ENCODE measurements around the gene MYO19.

Gene MYO19

GRCh38 chr17:36532435-36532975 is 2.2 kb downstream of the MYO19 start:
- Histone ChIP-seq H3K27ac (ENCODE audit: low read depth, low read length) (no peak overlapping the region), H3K36me3 (ENCODE audit: control insufficient read depth in 1 of 2, insufficient read depth in 2 of 2, low read length in 2 of 2) (peaks cover 20 to 43% of the 10 kb centered on the region in 2 donors), H3K4me3 (ENCODE audit: low read depth in 1 of 2, low read length in 2 of 2) (no peak overlapping the region), H3K9me3 (ENCODE audit: control insufficient read depth in 1 of 2, low read length in 2 of 2) (no peaks in the 10 kb centered on the region), H3K9ac (ENCODE audit: low read depth in 1 of 2, low read length in 2 of 2) (no peak overlapping the region), H3K27me3 (ENCODE audit: control insufficient read depth in 1 of 2, insufficient read depth in 2 of 2, low read length in 2 of 2) (no peaks in the 10 kb centered on the region), H3K4me1 (ENCODE audit: control insufficient read depth in 1 of 2, insufficient read depth in 2 of 2, low read length in 2 of 2) (peaks cover 5 to 15% of the 10 kb centered on the region in 2 donors)

GRCh38 chr17:36529121-36529520 is 5.5 kb downstream of the MYO19 start:
- H3K36me3 ChIP-seq (ENCODE audit: control insufficient read depth in 1 of 2, insufficient read depth in 2 of 2, low read length in 2 of 2) = peaks cover 41 to 67% of the 10 kb centered on the region in 2 donors
- no peak overlapping the region for H3K9ac ChIP-seq (ENCODE audit: low read depth in 1 of 2, low read length in 2 of 2)
- no peak overlapping the region for H3K4me3 ChIP-seq (ENCODE audit: low read depth in 1 of 2, low read length in 2 of 2)
- no peaks in the 10 kb centered on the region for H3K9me3 ChIP-seq (ENCODE audit: control insufficient read depth in 1 of 2, low read length in 2 of 2)
- H3K27ac ChIP-seq (ENCODE audit: low read depth, low read length) = no peak overlapping the region
- H3K27me3 ChIP-seq (ENCODE audit: control insufficient read depth in 1 of 2, insufficient read depth in 2 of 2, low read length in 2 of 2) = no peaks in the 10 kb centered on the region
- H3K4me1 ChIP-seq (ENCODE audit: control insufficient read depth in 1 of 2, insufficient read depth in 2 of 2, low read length in 2 of 2) = peaks cover 0 to 9% of the 10 kb centered on the region in 2 donors

- H3K4me1 ChIP-seq (ENCODE audit: control insufficient read depth in 1 of 2, insufficient read depth in 2 of 2, low read length in 2 of 2) = no peaks in the 10 kb centered on the region
- peaks cover 38 to 67% of the 10 kb centered on the region in 2 donors for H3K36me3 ChIP-seq (ENCODE audit: control insufficient read depth in 1 of 2, insufficient read depth in 2 of 2, low read length in 2 of 2)
- no peak overlapping the region for H3K9ac ChIP-seq (ENCODE audit: low read depth in 1 of 2, low read length in 2 of 2)
- H3K4me3 ChIP-seq (ENCODE audit: low read depth in 1 of 2, low read length in 2 of 2) = no peak overlapping the region
- H3K27me3 ChIP-seq (ENCODE audit: control insufficient read depth in 1 of 2, insufficient read depth in 2 of 2, low read length in 2 of 2) = no peaks in the 10 kb centered on the region
- no peaks in the 10 kb centered on the region for H3K9me3 ChIP-seq (ENCODE audit: control insufficient read depth in 1 of 2, low read length in 2 of 2)
- no peak overlapping the region for H3K27ac ChIP-seq (ENCODE audit: low read depth, low read length)
These were observed 6.9 kb downstream of the MYO19 start for GRCh38 chr17:36527621-36528250.

- H3K27me3 ChIP-seq (ENCODE audit: control insufficient read depth in 1 of 2, insufficient read depth in 2 of 2, low read length in 2 of 2) = no peaks in the 10 kb centered on the region
- no peak overlapping the region for H3K4me3 ChIP-seq (ENCODE audit: low read depth in 1 of 2, low read length in 2 of 2)
- H3K4me1 ChIP-seq (ENCODE audit: control insufficient read depth in 1 of 2, insufficient read depth in 2 of 2, low read length in 2 of 2) = no peaks in the 10 kb centered on the region
- no peaks in the 10 kb centered on the region for H3K9me3 ChIP-seq (ENCODE audit: control insufficient read depth in 1 of 2, low read length in 2 of 2)
- no peak overlapping the region for H3K27ac ChIP-seq (ENCODE audit: low read depth, low read length)
- H3K36me3 ChIP-seq (ENCODE audit: control insufficient read depth in 1 of 2, insufficient read depth in 2 of 2, low read length in 2 of 2) = peaks cover 31 to 54% of the 10 kb centered on the region in 2 donors
- no peak overlapping the region for H3K9ac ChIP-seq (ENCODE audit: low read depth in 1 of 2, low read length in 2 of 2)
These were observed 8.8 kb downstream of the MYO19 start for GRCh38 chr17:36525888-36526287.

DNA sequence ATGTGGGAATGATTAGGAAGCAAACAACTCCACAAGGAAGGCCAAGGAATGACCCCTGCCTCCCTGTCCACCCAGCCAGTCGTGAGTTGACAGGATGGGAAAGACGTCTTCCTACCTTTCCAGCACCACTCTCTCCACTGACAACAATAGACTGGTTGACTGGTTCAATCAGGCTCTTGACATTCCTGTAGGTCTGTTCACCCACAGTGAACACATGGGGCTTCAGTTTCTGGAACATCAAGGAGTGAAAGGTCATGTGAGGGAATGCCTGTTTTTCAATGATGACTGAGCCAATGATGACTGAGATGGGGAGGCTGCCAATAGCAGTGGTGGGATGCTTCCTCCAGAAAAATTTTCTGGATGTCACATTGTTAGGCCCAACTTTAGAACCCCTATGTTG is 9.6 kb downstream of the MYO19 start:
- H3K9ac ChIP-seq (ENCODE audit: low read depth in 1 of 2, low read length in 2 of 2) = no peak overlapping the region

GRCh38 chr17:36524428-36524876 is 10.2 kb downstream of the MYO19 start:
- Histone ChIP-seq H3K27ac (ENCODE audit: low read depth, low read length) (no peak overlapping the region), H3K36me3 (ENCODE audit: control insufficient read depth in 1 of 2, insufficient read depth in 2 of 2, low read length in 2 of 2) (peaks cover 31 to 65% of the 10 kb centered on the region in 2 donors)

More for the DNA sequence above, 9.6 kb downstream of the MYO19 start:
- Histone ChIP-seq H3K27me3 (ENCODE audit: control insufficient read depth in 1 of 2, insufficient read depth in 2 of 2, low read length in 2 of 2) (no peaks in the 10 kb centered on the region), H3K4me3 (ENCODE audit: low read depth in 1 of 2, low read length in 2 of 2) (no peak overlapping the region), H3K36me3 (ENCODE audit: control insufficient read depth in 1 of 2, insufficient read depth in 2 of 2, low read length in 2 of 2) (peaks cover 31 to 60% of the 10 kb centered on the region in 2 donors), H3K9me3 (ENCODE audit: control insufficient read depth in 1 of 2, low read length in 2 of 2) (no peaks in the 10 kb centered on the region), H3K27ac (ENCODE audit: low read depth, low read length) (no peak overlapping the region), H3K4me1 (ENCODE audit: control insufficient read depth in 1 of 2, insufficient read depth in 2 of 2, low read length in 2 of 2) (no peaks in the 10 kb centered on the region)

DNA sequence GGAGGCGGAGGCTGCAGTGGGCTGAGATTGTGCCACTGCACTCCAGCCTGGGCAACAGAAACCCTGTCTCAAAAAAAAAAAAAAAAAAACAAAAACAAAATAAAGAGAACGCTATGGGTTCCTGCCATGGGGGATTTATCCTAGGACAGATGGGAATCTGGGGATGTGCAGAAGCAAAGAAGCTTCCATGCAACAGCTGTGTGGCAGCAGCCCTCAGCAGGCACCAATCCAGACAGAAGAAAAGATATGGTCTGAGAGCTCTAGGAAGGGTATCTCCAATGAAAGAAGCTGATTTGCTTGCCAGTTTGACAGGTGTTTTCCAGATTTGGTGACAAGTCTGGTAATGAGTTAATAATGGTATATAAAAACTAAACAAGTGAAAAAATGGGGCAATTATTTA is 11.6 kb downstream of the MYO19 start:
- H3K9me3 ChIP-seq (ENCODE audit: control insufficient read depth in 1 of 2, low read length in 2 of 2) = no peaks in the 10 kb centered on the region
- no peak overlapping the region for H3K27ac ChIP-seq (ENCODE audit: low read depth, low read length)
- no peak overlapping the region for H3K4me3 ChIP-seq (ENCODE audit: low read depth in 1 of 2, low read length in 2 of 2)
- H3K36me3 ChIP-seq (ENCODE audit: control insufficient read depth in 1 of 2, insufficient read depth in 2 of 2, low read length in 2 of 2) = peaks cover 31 to 61% of the 10 kb centered on the region in 2 donors
- no peaks in the 10 kb centered on the region for H3K4me1 ChIP-seq (ENCODE audit: control insufficient read depth in 1 of 2, insufficient read depth in 2 of 2, low read length in 2 of 2)
- no peaks in the 10 kb centered on the region for H3K27me3 ChIP-seq (ENCODE audit: control insufficient read depth in 1 of 2, insufficient read depth in 2 of 2, low read length in 2 of 2)
- H3K9ac ChIP-seq (ENCODE audit: low read depth in 1 of 2, low read length in 2 of 2) = no peak overlapping the region

More at GRCh38 chr17:36524428-36524876, 10.2 kb downstream of the MYO19 start:
- Histone ChIP-seq H3K9ac (ENCODE audit: low read depth in 1 of 2, low read length in 2 of 2) (no peak overlapping the region), H3K9me3 (ENCODE audit: control insufficient read depth in 1 of 2, low read length in 2 of 2) (no peaks in the 10 kb centered on the region), H3K27me3 (ENCODE audit: control insufficient read depth in 1 of 2, insufficient read depth in 2 of 2, low read length in 2 of 2) (no peaks in the 10 kb centered on the region), H3K4me3 (ENCODE audit: low read depth in 1 of 2, low read length in 2 of 2) (no peak overlapping the region), H3K4me1 (ENCODE audit: control insufficient read depth in 1 of 2, insufficient read depth in 2 of 2, low read length in 2 of 2) (no peaks in the 10 kb centered on the region)

GRCh38 chr17:36515837-36516236 is 18.8 kb downstream of the MYO19 start:
- Histone ChIP-seq H3K9me3 (ENCODE audit: control insufficient read depth in 1 of 2, low read length in 2 of 2) (no peaks in the 10 kb centered on the region), H3K4me3 (ENCODE audit: low read depth in 1 of 2, low read length in 2 of 2) (no peak overlapping the region), H3K9ac (ENCODE audit: low read depth in 1 of 2, low read length in 2 of 2) (no peak overlapping the region), H3K36me3 (ENCODE audit: control insufficient read depth in 1 of 2, insufficient read depth in 2 of 2, low read length in 2 of 2) (peaks cover 9 to 70% of the 10 kb centered on the region in 2 donors), H3K4me1 (ENCODE audit: control insufficient read depth in 1 of 2, insufficient read depth in 2 of 2, low read length in 2 of 2) (no peaks in the 10 kb centered on the region), H3K27ac (ENCODE audit: low read depth, low read length) (no peak overlapping the region), H3K27me3 (ENCODE audit: control insufficient read depth in 1 of 2, insufficient read depth in 2 of 2, low read length in 2 of 2) (no peaks in the 10 kb centered on the region)

- no peak overlapping the region for H3K9ac ChIP-seq (ENCODE audit: low read depth in 1 of 2, low read length in 2 of 2)
- H3K9me3 ChIP-seq (ENCODE audit: control insufficient read depth in 1 of 2, low read length in 2 of 2) = no peaks in the 10 kb centered on the region
- H3K4me3 ChIP-seq (ENCODE audit: low read depth in 1 of 2, low read length in 2 of 2) = no peak overlapping the region
- H3K27ac ChIP-seq (ENCODE audit: low read depth, low read length) = no peak overlapping the region
- H3K4me1 ChIP-seq (ENCODE audit: control insufficient read depth in 1 of 2, insufficient read depth in 2 of 2, low read length in 2 of 2) = no peaks in the 10 kb centered on the region
- H3K27me3 ChIP-seq (ENCODE audit: control insufficient read depth in 1 of 2, insufficient read depth in 2 of 2, low read length in 2 of 2) = no peaks in the 10 kb centered on the region
- peaks cover 12 to 71% of the 10 kb centered on the region in 2 donors for H3K36me3 ChIP-seq (ENCODE audit: control insufficient read depth in 1 of 2, insufficient read depth in 2 of 2, low read length in 2 of 2)
These were observed 19.8 kb downstream of the MYO19 start for GRCh38 chr17:36514856-36515255.

DNA sequence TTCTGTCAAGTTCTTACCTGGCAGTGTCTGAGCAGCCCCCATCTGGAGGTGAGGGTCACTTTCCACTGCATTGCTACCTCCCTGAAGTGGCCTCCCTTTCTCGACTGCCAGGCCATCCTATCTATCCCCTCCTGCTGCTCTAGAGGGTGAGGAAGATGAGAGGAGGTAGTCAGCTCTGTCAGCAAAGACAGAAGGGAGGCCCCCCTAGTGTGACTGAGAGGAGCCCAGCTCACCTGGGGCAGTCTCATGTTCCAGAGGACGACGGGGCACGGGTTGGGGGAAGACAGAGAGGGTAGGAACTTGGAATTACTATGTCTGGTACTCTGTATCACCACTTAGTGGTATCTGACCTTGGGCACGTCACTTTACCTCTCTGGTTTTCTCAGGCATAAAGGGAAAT is 22.0 kb downstream of the MYO19 start:
- Histone ChIP-seq H3K4me1 (ENCODE audit: control insufficient read depth in 1 of 2, insufficient read depth in 2 of 2, low read length in 2 of 2) (no peaks in the 10 kb centered on the region), H3K36me3 (ENCODE audit: control insufficient read depth in 1 of 2, insufficient read depth in 2 of 2, low read length in 2 of 2) (peaks cover 12 to 75% of the 10 kb centered on the region in 2 donors), H3K9me3 (ENCODE audit: control insufficient read depth in 1 of 2, low read length in 2 of 2) (no peaks in the 10 kb centered on the region), H3K4me3 (ENCODE audit: low read depth in 1 of 2, low read length in 2 of 2) (no peak overlapping the region), H3K27ac (ENCODE audit: low read depth, low read length) (no peak overlapping the region), H3K27me3 (ENCODE audit: control insufficient read depth in 1 of 2, insufficient read depth in 2 of 2, low read length in 2 of 2) (no peaks in the 10 kb centered on the region), H3K9ac (ENCODE audit: low read depth in 1 of 2, low read length in 2 of 2) (no peak overlapping the region)
